ENCODE results near the gene ATP4B.

- TF ChIP-seq ZBTB49 (tag by site-specific recombination; IDR thresholded peaks at IDR 0.05; ENCODE audit: low read depth) (no peak), ZNF677 (tag by site-specific recombination; IDR thresholded peaks at IDR 0.05) (no peak), HOXA7 (CRISPR knock-in tag; IDR thresholded peaks at IDR 0.05; ENCODE audit: borderline replicate concordance) (no peak)
- TF ChIP-seq, protein P1, sequence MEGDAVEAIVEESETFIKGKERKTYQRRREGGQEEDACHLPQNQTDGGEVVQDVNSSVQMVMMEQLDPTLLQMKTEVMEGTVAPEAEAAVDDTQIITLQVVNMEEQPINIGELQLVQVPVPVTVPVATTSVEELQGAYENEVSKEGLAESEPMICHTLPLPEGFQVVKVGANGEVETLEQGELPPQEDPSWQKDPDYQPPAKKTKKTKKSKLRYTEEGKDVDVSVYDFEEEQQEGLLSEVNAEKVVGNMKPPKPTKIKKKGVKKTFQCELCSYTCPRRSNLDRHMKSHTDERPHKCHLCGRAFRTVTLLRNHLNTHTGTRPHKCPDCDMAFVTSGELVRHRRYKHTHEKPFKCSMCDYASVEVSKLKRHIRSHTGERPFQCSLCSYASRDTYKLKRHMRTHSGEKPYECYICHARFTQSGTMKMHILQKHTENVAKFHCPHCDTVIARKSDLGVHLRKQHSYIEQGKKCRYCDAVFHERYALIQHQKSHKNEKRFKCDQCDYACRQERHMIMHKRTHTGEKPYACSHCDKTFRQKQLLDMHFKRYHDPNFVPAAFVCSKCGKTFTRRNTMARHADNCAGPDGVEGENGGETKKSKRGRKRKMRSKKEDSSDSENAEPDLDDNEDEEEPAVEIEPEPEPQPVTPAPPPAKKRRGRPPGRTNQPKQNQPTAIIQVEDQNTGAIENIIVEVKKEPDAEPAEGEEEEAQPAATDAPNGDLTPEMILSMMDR (tag by site-specific recombination; IDR thresholded peaks at IDR 0.05) = no peak
Measured at GRCh38 chr13:113620036-113620796, 37.8 kb downstream of the ATP4B start.
